ENCODE measurements around the gene PRKCE. TPM values are rescaled to one million over a fixed set of nuclear protein-coding genes. Genes with fewer than 3 reads are reported as not detected.

PRKCE gene
- total RNA-seq, 1 experiment from 2014 or later = 1.3 TPM

GRCh38 chr2:45913539-45913938, 262.1 kb downstream of the PRKCE start:
- Mint-ChIP-seq H3K4me1 (peaks cover 4% of the 10 kb centered on the region in 2 experiments; a peak in 2 of 4 replicates), H3K27me3 (ENCODE audit: low read depth) (no peaks in the 10 kb centered on the region; the same call in 1 of the 2 replicates), H3K9me3 (peaks cover 0 to 5% of the 10 kb centered on the region in 2 experiments; a peak in 2 of 5 replicates), H3K27ac (no peak overlapping the region), H3K36me3 (ENCODE audit: insufficient read depth in 1 of 3, low read depth in 3 of 3) (no peaks in the 10 kb centered on the region), H3K4me3 (no peak overlapping the region)
- Histone ChIP-seq H3K27me3 (ENCODE audit: insufficient read depth, low read length) (no peaks in the 10 kb centered on the region), H3K18ac (ENCODE audit: insufficient read length, low read depth, low read length) (no peak overlapping the region), H3T11ph (ENCODE audit: low read length) (no peak overlapping the region), H4K8ac (replicated peaks; ENCODE audit: insufficient read length, low read depth, low read length) (no peak overlapping the region), H2BK120ac (ENCODE audit: low read depth, low read length, poor library complexity, severe bottlenecking) (no peak overlapping the region), H2AK5ac (ENCODE audit: insufficient read length, low read length) (no peak overlapping the region), H3K56ac (ENCODE audit: insufficient read length, low read depth, low read length) (no peak overlapping the region), H3K9me3 (ENCODE audit: control insufficient read depth, low read depth, low read length) (no peaks in the 10 kb centered on the region), H3K23ac (ENCODE audit: insufficient read length, low read depth, low read length) (no peak overlapping the region), H2BK15ac (ENCODE audit: low read depth, low read length) (no peak overlapping the region), H2BK12ac (ENCODE audit: insufficient read length, low read depth, low read length) (no peak overlapping the region), H3K79me1 (ENCODE audit: insufficient read depth, low read depth, low read length, poor library complexity, severe bottlenecking) (no peaks in the 10 kb centered on the region), H3K9ac (ENCODE audit: extremely low read depth, insufficient read length, low read length) (no peak overlapping the region), H3K23me2 (ENCODE audit: insufficient read length, low read depth, low read length, poor library complexity, severe bottlenecking) (no peaks in the 10 kb centered on the region), H4K5ac (ENCODE audit: insufficient read length, low read depth, low read length) (no peak overlapping the region), H2BK5ac (ENCODE audit: insufficient read length, low read length) (no peak overlapping the region), H3K14ac (ENCODE audit: insufficient read depth, low read length) (no peak overlapping the region), H4K91ac (ENCODE audit: insufficient read length, low read depth, low read length) (no peak overlapping the region), H3K79me2 (ENCODE audit: insufficient read depth, low read length) (no peaks in the 10 kb centered on the region), H4K20me1 (ENCODE audit: control insufficient read depth, insufficient read depth, insufficient read length) (no peaks in the 10 kb centered on the region), H2AFZ (ENCODE audit: low read length) (no peak overlapping the region), H3K4ac (ENCODE audit: low read depth, low read length) (no peak overlapping the region), H3K27ac (ENCODE audit: insufficient read length, low read depth, low read length) (no peak overlapping the region), H3K4me1 (ENCODE audit: insufficient read depth, low read length) (no peaks in the 10 kb centered on the region), H2BK20ac (ENCODE audit: low read depth, low read length, poor library complexity, severe bottlenecking) (no peak overlapping the region), H3K4me2 (ENCODE audit: insufficient read depth, insufficient read length, low read length) (no peak overlapping the region)
- no peak for DNase-seq
- WGBS (ENCODE audit: extremely low coverage, insufficient read length, low lambda C conversion rate) = no CpG with 5 or more reads among the region's 2 CpGs
- TF ChIP-seq, protein P1, sequence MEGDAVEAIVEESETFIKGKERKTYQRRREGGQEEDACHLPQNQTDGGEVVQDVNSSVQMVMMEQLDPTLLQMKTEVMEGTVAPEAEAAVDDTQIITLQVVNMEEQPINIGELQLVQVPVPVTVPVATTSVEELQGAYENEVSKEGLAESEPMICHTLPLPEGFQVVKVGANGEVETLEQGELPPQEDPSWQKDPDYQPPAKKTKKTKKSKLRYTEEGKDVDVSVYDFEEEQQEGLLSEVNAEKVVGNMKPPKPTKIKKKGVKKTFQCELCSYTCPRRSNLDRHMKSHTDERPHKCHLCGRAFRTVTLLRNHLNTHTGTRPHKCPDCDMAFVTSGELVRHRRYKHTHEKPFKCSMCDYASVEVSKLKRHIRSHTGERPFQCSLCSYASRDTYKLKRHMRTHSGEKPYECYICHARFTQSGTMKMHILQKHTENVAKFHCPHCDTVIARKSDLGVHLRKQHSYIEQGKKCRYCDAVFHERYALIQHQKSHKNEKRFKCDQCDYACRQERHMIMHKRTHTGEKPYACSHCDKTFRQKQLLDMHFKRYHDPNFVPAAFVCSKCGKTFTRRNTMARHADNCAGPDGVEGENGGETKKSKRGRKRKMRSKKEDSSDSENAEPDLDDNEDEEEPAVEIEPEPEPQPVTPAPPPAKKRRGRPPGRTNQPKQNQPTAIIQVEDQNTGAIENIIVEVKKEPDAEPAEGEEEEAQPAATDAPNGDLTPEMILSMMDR (conservative IDR thresholded peaks at IDR 0.05) = no peak
